Colonic mucosa (tissue), 4 donors: ENCODE measurements around the gene TFF2. TPM values are rescaled to one million over a fixed set of nuclear protein-coding genes. Genes with fewer than 3 reads are reported as not detected.
A peak's percentile ranks its signal among the peaks of the same experiment; 100 is the strongest.

Source experiments
- DNase-seq: peaks from one replicate; pipeline ENCODE4 v3.0.0-alpha.2; 2020
- H3K27ac ChIP-seq: fragments of 200-600 bp; one replicate; pipeline ENCODE4 v1.8.0; 2021
- H3K27me3 ChIP-seq: fragments of 200-600 bp; one replicate; pipeline ENCODE4 v1.8.0; 2021
- H3K36me3 ChIP-seq: fragments of 200-600 bp; one replicate; pipeline ENCODE4 v1.8.0; 2021
- H3K4me1 ChIP-seq: fragments of 200-600 bp; one replicate; pipeline ENCODE4 v1.8.0; 2021; ENCODE audit warnings: mild to moderate bottlenecking
- H3K4me3 ChIP-seq: fragments of 200-600 bp; one replicate; pipeline ENCODE4 v1.8.0; 2021
- H3K9ac ChIP-seq, 2 donors: one replicate each; pipeline ENCODE4 v1.7.0; 2013; ENCODE audit warnings: control low read depth in 2 of 2, low read depth in 2 of 2, low read length in 2 of 2
- H3K9me3 ChIP-seq: fragments of 200-600 bp; one replicate; pipeline ENCODE4 v1.8.0; 2021
- CTCF ChIP-seq: fragments of 200-600 bp; IDR thresholded peaks from one replicate; pipeline ENCODE4 v1.8.0; 2022; ENCODE audit warnings: antibody characterized with exemption, mild to moderate bottlenecking
- intact Hi-C: fragments of 100-400 bp; cut with DNase I; formaldehyde crosslinking; loops from one replicate; pipeline ENCODE4 v1.14.1; 2022
- total RNA-seq, 2 donors: library from RNA; stranded (reverse); fragmentation: NEBNext Ultra II Directional in 1 of 2; extraction: Animal tissue kit (Norgen Biotek cat#: 25700) in 1 of 2; gene quantifications; one replicate each; pipeline ENCODE4 v1.2.1, GENCODE V29; 2021
- donor health status: healthy.
- donor health status: DM: no; HTN: no; CAD: no.
- donor health status: DM: no; HTN: no; CAD: no.

TFF2 gene
- total RNA-seq, 2 donors from 2014 or later, result 2.3 to 2.5 TPM

GRCh38 chr21:42377951-42378340, 27.2 kb upstream of the TFF2 start:
- no peak for DNase-seq

DNA sequence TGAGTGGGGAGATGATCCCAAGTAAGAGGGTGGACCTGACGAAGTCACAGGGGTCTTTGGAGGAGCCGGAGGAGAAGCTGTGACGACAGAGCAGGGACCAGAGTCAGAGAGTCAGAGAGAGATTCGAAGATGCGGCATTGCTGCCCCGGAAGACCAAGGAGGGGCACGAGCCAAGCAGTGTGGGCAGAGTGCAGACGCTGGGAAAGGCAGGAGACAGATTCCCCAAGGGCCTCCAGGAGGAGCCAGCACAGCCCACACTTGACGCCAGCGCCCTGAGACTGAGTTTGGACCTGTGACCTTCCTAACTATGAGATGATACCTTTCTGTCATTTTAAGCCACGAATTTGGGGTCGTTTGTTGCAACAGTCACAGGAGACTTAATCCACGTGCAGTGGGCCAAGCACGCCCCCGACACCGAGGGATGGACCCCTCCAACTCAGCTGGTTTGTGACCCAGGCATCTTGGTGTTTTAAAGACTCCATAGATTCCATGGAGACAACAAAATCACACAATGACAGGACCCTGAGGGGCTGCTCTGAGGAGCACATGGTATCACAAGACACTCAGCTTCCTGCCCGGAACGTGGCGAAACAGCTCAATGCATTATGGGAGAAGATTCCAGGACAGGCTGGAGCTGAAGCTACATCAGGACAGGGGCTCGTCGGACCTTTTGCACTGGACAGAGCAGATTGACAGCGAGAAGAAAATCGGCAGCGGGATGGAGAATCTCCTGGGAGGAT, 26.6 kb upstream of the TFF2 start:
- DNase-seq, result no peak
- Histone ChIP-seq H3K4me1 (no peaks in the 10 kb centered on the region), H3K27me3 (no peaks in the 10 kb centered on the region), H3K27ac (no peak overlapping the region), H3K4me3 (no peak overlapping the region), H3K36me3 (no peaks in the 10 kb centered on the region), H3K9me3 (no peaks in the 10 kb centered on the region), H3K9ac (peak overlapping the region in 1 of 2 donors; percentile 63)
- TF ChIP-seq CTCF, result no peak
- intact Hi-C loops, result no loop called here

More at GRCh38 chr21:42377951-42378340, 27.2 kb upstream of the TFF2 start:
- no peak overlapping the region for H3K9ac ChIP-seq
- no peak for TF ChIP-seq CTCF
- no peak overlapping the region for H3K27ac ChIP-seq
- H3K4me3 ChIP-seq, result no peak overlapping the region
- H3K36me3 ChIP-seq, result no peaks in the 10 kb centered on the region
- H3K9me3 ChIP-seq, result no peaks in the 10 kb centered on the region
- no peaks in the 10 kb centered on the region for H3K4me1 ChIP-seq
- H3K27me3 ChIP-seq, result no peaks in the 10 kb centered on the region
- intact Hi-C loops, result no loop called here

- H3K9ac ChIP-seq, result peak overlapping the region in 1 of 2 donors; percentile 63
- TF ChIP-seq CTCF, result peak; percentile 31
- DNase-seq, result peak; percentile 83
- H3K4me3 ChIP-seq, result no peak overlapping the region
- H3K9me3 ChIP-seq, result no peaks in the 10 kb centered on the region
- no peaks in the 10 kb centered on the region for H3K36me3 ChIP-seq
- H3K4me1 ChIP-seq, result no peaks in the 10 kb centered on the region
- intact Hi-C loops, result no loop called here
- no peaks in the 10 kb centered on the region for H3K27me3 ChIP-seq
- H3K27ac ChIP-seq, result peak overlapping the region; percentile 70
Observed at GRCh38 chr21:42376338-42376982, 25.7 kb upstream of the TFF2 start.

GRCh38 chr21:42375966-42376337, 25.2 kb upstream of the TFF2 start:
- no peak for DNase-seq
- Histone ChIP-seq H3K27me3 (no peaks in the 10 kb centered on the region), H3K9me3 (no peaks in the 10 kb centered on the region), H3K4me3 (no peak overlapping the region), H3K36me3 (no peaks in the 10 kb centered on the region), H3K27ac (peak overlapping the region; percentile 70), H3K9ac (peak overlapping the region in 1 of 2 donors; percentile 63), H3K4me1 (no peaks in the 10 kb centered on the region)
- TF ChIP-seq CTCF, result no peak
- intact Hi-C loops, result no loop called here

DNA sequence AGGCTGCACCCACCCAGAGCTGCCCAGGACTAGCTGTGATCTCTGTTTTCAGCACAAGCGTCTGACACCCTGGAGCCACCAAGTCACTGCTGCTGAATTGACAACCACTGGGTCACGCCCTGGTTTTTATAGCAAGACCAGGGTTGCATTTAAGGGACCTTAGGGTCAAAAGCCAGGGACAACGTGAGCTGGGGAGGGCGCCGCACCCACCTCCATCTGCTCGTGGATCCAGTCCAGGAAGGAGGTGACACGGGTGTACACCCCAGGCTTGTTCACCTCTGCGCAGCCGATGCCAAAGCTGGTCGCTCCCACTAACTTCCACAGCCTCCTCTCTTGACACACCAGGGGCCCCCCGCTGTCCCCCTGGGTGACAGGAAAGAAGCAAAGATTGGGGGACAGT, 24.7 kb upstream of the TFF2 start:
- peak overlapping the region in 1 of 2 donors; percentile 63 for H3K9ac ChIP-seq
- H3K36me3 ChIP-seq, result no peaks in the 10 kb centered on the region
- H3K9me3 ChIP-seq, result no peaks in the 10 kb centered on the region
- no peaks in the 10 kb centered on the region for H3K27me3 ChIP-seq
- no peak for TF ChIP-seq CTCF
- intact Hi-C loops, result no loop called here
- no peak overlapping the region for H3K4me3 ChIP-seq
- peak overlapping the region; percentile 70 for H3K27ac ChIP-seq
- no peaks in the 10 kb centered on the region for H3K4me1 ChIP-seq
- DNase-seq, result peak; percentile 85
